SK-N-MC (cell line): Measurements from ENCODE around the gene ARHGEF10L.

Experiments used
- EZH2 ChIP-seq: fragments of 200-600 bp; sonication (generic); IDR thresholded peaks from one replicate; pipeline ENCODE4 v1.6.1; 2017; ENCODE audit warnings: antibody characterized with exemption
- FOXP2 ChIP-seq: optimal IDR thresholded peaks from 2 replicates; pipeline ENCODE3; 2011; ENCODE audit warnings: mild to moderate bottlenecking, moderate library complexity; ENCODE audit not compliant: insufficient read depth; ENCODE audit errors: extremely low read length, control extremely low read depth
- POLR2AphosphoS5 ChIP-seq: IDR thresholded peaks from 2 replicates; pipeline ENCODE4 v1.6.1; 2012; ENCODE audit warnings: mild to moderate bottlenecking, low read depth, low read length, borderline replicate concordance

DNA sequence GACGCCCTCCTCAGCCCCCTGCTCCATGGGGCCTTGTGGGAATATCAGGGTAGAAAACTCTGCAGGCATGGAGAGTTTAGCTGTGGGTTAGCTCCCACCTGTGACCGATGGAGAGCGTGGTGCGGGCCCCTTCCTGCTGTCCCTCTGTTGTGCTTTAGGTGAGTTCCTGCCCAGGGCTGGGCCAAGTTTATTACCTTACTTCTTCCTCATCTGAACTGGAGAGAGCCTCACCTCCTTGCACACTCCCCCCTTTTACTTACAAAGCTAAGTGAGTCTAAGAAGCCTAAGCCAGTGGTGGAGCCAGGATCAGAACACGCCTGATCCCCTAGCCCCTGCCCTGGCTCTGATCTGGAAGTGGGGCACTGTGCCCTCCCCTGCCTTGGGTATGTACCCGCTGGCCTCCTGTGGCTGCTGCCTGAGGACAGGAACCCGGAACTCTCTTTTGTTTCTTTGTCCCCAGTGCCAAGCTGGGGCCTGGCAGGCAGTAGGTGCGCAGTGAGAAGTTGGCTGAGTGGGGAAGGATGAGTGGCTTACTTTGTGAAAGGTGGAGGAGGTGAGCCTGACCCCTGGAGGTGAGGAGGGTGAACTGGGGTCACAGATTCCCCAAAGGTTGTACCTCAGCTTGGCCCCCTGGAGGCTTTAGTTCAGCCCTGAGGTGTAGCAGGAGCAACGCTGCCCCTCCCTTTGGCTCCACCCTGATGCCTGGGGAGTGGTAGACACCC is 32.9 kb downstream of the ARHGEF10L start:
- TF ChIP-seq EZH2 (no peak), POLR2AphosphoS5 (no peak), FOXP2 (no peak)
